Epithelial cell of prostate (primary cell): ENCODE data around the gene MRPL50.

Experiments used
- DNase-seq: peaks from one replicate; pipeline ENCODE4 v3.0.0-alpha.2; 2011; ENCODE audit warnings: low read depth, low spot score
- H3K27ac ChIP-seq: fragments of 450-650 bp; 2 replicates; pipeline ENCODE4 v1.5.1; 2017; ENCODE audit warnings: mild to moderate bottlenecking

The MRPL50 gene

DNA sequence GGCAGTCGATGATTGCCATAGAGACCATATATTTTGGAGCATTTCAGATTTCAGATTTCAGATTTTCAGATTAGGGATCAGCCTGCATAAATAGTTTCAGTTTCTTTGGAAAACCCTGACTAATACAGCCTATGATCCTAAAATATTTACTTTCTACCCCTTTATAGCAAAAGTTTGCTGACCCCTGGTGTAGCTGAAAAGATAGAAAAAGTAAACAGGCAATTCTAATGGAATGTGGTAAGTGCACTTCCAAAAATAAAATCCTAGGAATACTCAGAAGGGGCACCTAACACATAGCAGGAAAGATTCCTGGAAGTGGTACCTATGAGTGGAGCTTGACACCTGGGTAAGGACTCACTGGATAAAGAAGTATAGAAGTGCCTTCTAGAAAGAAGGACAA lies 48.1 kb downstream of the MRPL50 start:
- H3K27ac ChIP-seq, result no peak overlapping the region
- DNase-seq, result no peak

DNA sequence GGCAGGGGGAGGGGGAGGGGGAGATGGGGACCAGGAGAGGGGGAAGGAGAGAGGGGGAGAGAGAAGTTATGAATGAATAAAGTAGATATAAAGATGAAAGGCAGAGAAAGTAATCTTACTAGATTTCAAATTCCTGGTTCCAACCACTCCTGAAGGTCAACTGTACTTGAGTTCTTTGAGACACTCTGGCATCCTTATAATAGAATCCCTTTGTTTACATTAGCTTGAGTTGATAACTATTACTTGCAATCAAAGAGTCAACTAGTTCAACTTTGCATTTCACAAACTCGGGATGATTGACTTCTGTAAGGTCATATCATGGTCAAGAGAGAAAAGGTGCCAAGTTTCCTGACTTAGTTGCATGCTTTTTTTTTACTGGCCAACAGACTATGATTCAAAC lies 55.8 kb downstream of the MRPL50 start:
- no peak overlapping the region for H3K27ac ChIP-seq
- DNase-seq, result no peak

DNA sequence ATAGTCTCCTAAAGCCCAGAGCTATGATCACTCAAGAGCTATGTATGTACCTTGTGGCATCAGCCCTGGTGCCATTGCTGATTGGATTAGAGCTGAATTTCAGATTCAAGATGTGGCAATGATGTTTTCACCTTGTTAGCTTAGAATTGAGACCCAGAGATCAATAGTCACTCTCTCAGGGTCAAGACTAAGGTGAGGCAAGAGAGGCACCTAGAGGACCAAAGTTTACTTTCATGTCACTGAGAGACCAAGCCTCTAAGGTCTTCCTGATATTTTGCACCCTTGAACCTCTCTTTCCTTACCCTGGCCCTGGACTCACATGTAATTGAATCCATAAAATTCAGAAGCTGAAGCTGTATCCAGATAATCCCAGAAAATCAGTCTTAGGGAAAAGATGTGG lies 56.5 kb downstream of the MRPL50 start:
- H3K27ac ChIP-seq, result no peak overlapping the region
- no peak for DNase-seq
